HepG2 (cell line): ENCODE results near the gene POU2F2. TPM values are rescaled to one million over a fixed set of nuclear protein-coding genes. Genes with fewer than 3 reads are reported as not detected.

Experiments
- ASH2L ChIP-seq: fragments of 300-600, 200-600 bp; sonication (generic); IDR thresholded peaks from 2 replicates; pipeline ENCODE4 v1.7.0; 2017; ENCODE audit warnings: low read depth, mild to moderate bottlenecking, moderate library complexity, mixed read lengths, low read length; ENCODE audit not compliant: insufficient read length
- CAMTA2 ChIP-seq: sonication (generic); formaldehyde crosslinking; IDR thresholded peaks from 2 replicates; pipeline ENCODE4 v1.4.0; 2020; ENCODE audit warnings: mild to moderate bottlenecking, missing genetic modification reagents, borderline replicate concordance
- CSRNP2 ChIP-seq: sonication (generic); formaldehyde crosslinking; conservative IDR thresholded peaks from 2 replicates; pipeline ENCODE4 v1.8.0; 2022; ENCODE audit warnings: low read depth, missing genetic modification reagents
- E2F1 ChIP-seq: sonication (generic); formaldehyde crosslinking; IDR thresholded peaks from 2 replicates; pipeline ENCODE4 v1.5.0; 2020; ENCODE audit warnings: missing genetic modification reagents
- KLF11 ChIP-seq: IDR thresholded peaks from 2 replicates; pipeline ENCODE4 v1.6.1; 2016; ENCODE audit warnings: missing compliant biosample characterization
- MED8 ChIP-seq: sonication (generic); formaldehyde crosslinking; IDR thresholded peaks from 2 replicates; pipeline ENCODE4 v1.8.1; 2023; ENCODE audit warnings: mild to moderate bottlenecking, missing genetic modification reagents; ENCODE audit not compliant: insufficient replicate concordance
- NRL ChIP-seq: sonication (generic); formaldehyde crosslinking; IDR thresholded peaks from 2 replicates; pipeline ENCODE4 v1.5.0; 2020; ENCODE audit warnings: missing genetic modification reagents, mild to moderate bottlenecking, moderate library complexity, borderline replicate concordance
- ONECUT2 ChIP-seq: sonication (generic); formaldehyde crosslinking; IDR thresholded peaks from 2 replicates; pipeline ENCODE4 v1.4.0; 2020; ENCODE audit warnings: missing genetic modification reagents
- PAF1 ChIP-seq: IDR thresholded peaks from 2 replicates; pipeline ENCODE4 v1.6.1; 2016; ENCODE audit warnings: missing genetic modification reagents, missing compliant biosample characterization
- RBM39 ChIP-seq: fragments of 200-400 bp; formaldehyde crosslinking; IDR thresholded peaks from one replicate; pipeline ENCODE4 v1.6.1; 2018; ENCODE audit warnings: antibody characterized with exemption, mild to moderate bottlenecking, low read depth, low read length; ENCODE audit not compliant: poor library complexity, severe bottlenecking
- RXRA ChIP-seq: sonication (generic); formaldehyde crosslinking; IDR thresholded peaks from 2 replicates; pipeline ENCODE4 v1.5.1; 2020; ENCODE audit warnings: missing genetic modification reagents
- ZBTB33 ChIP-seq: sonication (generic); formaldehyde crosslinking; IDR thresholded peaks from 2 replicates; pipeline ENCODE4 v1.4.0; 2020; ENCODE audit warnings: missing genetic modification reagents
- ZNF281 ChIP-seq: sonication (generic); formaldehyde crosslinking; IDR thresholded peaks from 2 replicates; pipeline ENCODE4 v1.4.0; 2020; ENCODE audit warnings: missing genetic modification reagents, borderline replicate concordance
- ZNF354B ChIP-seq: sonication (generic); formaldehyde crosslinking; IDR thresholded peaks from 2 replicates; pipeline ENCODE4 v1.8.0; 2022; ENCODE audit warnings: mild to moderate bottlenecking, missing genetic modification reagents
- ZNF383 ChIP-seq: sonication (generic); formaldehyde crosslinking; IDR thresholded peaks from 2 replicates; pipeline ENCODE4 v1.4.0; 2020; ENCODE audit warnings: missing genetic modification reagents, mild to moderate bottlenecking, borderline replicate concordance
- ZNF512B ChIP-seq: sonication (generic); formaldehyde crosslinking; IDR thresholded peaks from 2 replicates; pipeline ENCODE4 v1.5.1; 2020; ENCODE audit warnings: missing genetic modification reagents, mild to moderate bottlenecking, borderline replicate concordance
- ZNF570 ChIP-seq: sonication (generic); formaldehyde crosslinking; IDR thresholded peaks from 2 replicates; pipeline ENCODE4 v1.4.0; 2020; ENCODE audit warnings: mild to moderate bottlenecking, missing genetic modification reagents, borderline replicate concordance
- ZSCAN31 ChIP-seq: sonication (generic); formaldehyde crosslinking; IDR thresholded peaks from 2 replicates; pipeline ENCODE4 v1.5.0; 2020; ENCODE audit warnings: low read depth, mild to moderate bottlenecking, missing genetic modification reagents
- polyA plus RNA-seq, 8 experiments: library from polyadenylated mRNA; depleted of rRNA in 3 of 8; stranded (reverse) in 7 of 8; unstranded in 1 of 8; fragments of >200 nt; fragmentation: Illumina TruSeq in 4 of 8; extraction: Trizol in 4 of 8; gene quantifications; 2 replicates each; pipeline versions ENCODE4 v1.2.1 to v1.2.3, GENCODE V29; 2011 to 2016; ENCODE audit warnings: low read depth in 4 of 8, missing spikeins in 1 of 8, mixed read lengths in 1 of 8; ENCODE audit not compliant: insufficient read depth in 1 of 8
- total RNA-seq, 5 experiments: library from RNA; depleted of rRNA; stranded (reverse); fragments of >200 nt; fragmentation: Illumina TruSeq; extraction: Trizol; gene quantifications; 2 replicates each; pipeline ENCODE4 v1.2.3, GENCODE V29; 2016; ENCODE audit warnings: low read depth in 1 of 5

The POU2F2 gene
- total and polyA plus RNA-seq, 2 of the 13 experiments (the other 11 are each of a cell fraction or from before 2014, with no cell fraction given): 0.09 to 0.17 TPM

GRCh38 chr19:42132851-42133528, 744 bp upstream of the POU2F2 start (continued):
- no peak for TF ChIP-seq ZNF354B
- TF ChIP-seq ZSCAN31 (CRISPR knock-in tag): no peak
- TF ChIP-seq ASH2L: no peak
- no peak for TF ChIP-seq ZNF281 (CRISPR knock-in tag)
- no peak for TF ChIP-seq MED8
- no peak for TF ChIP-seq CSRNP2
- peak; percentile 19; the same call in 1 of the 2 replicates for TF ChIP-seq RXRA (CRISPR knock-in tag)
- no peak for TF ChIP-seq ZNF383 (CRISPR knock-in tag)
- no peak for TF ChIP-seq ONECUT2 (CRISPR knock-in tag)
- no peak for TF ChIP-seq RBM39
- no peak for TF ChIP-seq PAF1 (CRISPR knock-in tag)
- TF ChIP-seq NRL (CRISPR knock-in tag): no peak
- no peak for TF ChIP-seq ZNF512B (CRISPR knock-in tag)
- no peak for TF ChIP-seq CAMTA2
- no peak for TF ChIP-seq E2F1 (CRISPR knock-in tag)
- TF ChIP-seq ZNF570 (CRISPR knock-in tag): no peak
- no peak for TF ChIP-seq KLF11 (CRISPR knock-in tag)
- TF ChIP-seq ZBTB33 (CRISPR knock-in tag): no peak; the same call in 1 of the 2 replicates
